ENCODE data around the gene PIRT.

The PIRT gene

DNA sequence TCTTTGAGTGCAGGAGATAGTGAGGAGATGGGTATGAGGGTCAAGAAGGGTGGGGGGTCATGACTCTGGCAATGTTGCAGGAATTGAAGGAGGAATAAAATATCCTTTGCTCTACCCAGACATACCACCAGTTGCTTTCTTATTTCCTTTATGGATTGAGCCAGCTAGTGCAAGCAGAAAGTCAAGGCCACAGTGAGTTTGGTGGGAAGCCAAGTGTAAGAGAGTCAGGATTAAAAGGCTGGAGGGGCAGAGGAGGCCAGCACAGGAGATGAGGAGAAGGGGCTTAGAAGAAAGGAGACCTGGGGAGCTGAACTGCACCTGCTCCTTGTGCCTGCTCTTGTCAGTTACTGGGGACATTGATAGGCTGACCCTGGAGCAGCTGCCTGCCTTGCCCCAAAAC lies 16.1 kb downstream of the PIRT start:
- no peak overlapping the region for H3K4me3 ChIP-seq (ENCODE audit: low read depth, low read length)
- no peak for DNase-seq (ENCODE audit: low read depth)
- TF ChIP-seq, protein P1, sequence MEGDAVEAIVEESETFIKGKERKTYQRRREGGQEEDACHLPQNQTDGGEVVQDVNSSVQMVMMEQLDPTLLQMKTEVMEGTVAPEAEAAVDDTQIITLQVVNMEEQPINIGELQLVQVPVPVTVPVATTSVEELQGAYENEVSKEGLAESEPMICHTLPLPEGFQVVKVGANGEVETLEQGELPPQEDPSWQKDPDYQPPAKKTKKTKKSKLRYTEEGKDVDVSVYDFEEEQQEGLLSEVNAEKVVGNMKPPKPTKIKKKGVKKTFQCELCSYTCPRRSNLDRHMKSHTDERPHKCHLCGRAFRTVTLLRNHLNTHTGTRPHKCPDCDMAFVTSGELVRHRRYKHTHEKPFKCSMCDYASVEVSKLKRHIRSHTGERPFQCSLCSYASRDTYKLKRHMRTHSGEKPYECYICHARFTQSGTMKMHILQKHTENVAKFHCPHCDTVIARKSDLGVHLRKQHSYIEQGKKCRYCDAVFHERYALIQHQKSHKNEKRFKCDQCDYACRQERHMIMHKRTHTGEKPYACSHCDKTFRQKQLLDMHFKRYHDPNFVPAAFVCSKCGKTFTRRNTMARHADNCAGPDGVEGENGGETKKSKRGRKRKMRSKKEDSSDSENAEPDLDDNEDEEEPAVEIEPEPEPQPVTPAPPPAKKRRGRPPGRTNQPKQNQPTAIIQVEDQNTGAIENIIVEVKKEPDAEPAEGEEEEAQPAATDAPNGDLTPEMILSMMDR (IDR thresholded peaks at IDR 0.05; ENCODE audit: low read depth, low read length, missing control alignments), result no peak

DNA sequence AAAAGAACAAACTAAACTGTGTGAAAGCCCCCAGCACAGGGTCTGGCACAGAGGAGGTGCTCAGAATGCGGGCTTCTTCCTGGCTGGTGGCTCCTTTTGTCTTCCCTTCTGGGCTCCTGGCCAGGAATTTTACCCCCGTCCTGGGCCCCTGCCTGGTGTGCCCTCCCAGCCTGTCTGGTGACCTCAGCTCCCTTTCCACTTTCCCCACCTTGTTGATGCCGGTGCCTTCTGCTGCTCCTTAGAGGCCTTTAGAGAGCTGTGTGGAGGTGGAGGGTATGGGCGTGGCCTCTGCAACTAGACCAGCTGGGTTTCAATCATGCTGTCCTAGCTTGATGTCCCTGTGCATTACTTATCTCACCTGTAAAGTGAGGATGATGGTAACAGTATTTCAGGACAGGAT lies 16.8 kb downstream of the PIRT start:
- TF ChIP-seq, protein P1 (IDR thresholded peaks at IDR 0.05; ENCODE audit: low read depth, low read length, missing control alignments), result no peak
- no peak for DNase-seq (ENCODE audit: low read depth)
- H3K4me3 ChIP-seq (ENCODE audit: low read depth, low read length), result no peak overlapping the region

DNA sequence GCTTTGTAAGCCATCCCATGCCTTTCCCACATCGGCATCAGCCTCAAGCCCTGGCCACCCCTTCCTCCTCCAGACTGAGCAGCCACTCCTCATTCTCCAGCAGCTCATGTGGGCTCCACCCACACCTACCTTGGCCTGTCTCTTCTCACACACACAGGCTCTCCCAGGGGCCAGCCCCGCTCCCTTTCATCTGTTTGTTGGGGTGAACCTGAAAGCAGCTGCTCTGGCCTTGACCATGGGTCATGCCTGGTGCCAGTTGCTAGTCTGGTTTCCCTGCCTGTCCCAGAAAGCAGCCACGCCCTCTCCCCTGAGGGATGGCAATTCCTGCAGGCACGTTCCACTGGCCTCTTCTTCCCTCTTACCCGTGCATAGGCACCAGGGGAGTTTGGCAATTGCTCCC lies 22.6 kb downstream of the PIRT start:
- TF ChIP-seq, protein P1 (IDR thresholded peaks at IDR 0.05; ENCODE audit: low read depth, low read length, missing control alignments), result no peak
- H3K4me3 ChIP-seq (ENCODE audit: low read depth, low read length), result no peak overlapping the region
- DNase-seq (ENCODE audit: low read depth), result no peak

DNA sequence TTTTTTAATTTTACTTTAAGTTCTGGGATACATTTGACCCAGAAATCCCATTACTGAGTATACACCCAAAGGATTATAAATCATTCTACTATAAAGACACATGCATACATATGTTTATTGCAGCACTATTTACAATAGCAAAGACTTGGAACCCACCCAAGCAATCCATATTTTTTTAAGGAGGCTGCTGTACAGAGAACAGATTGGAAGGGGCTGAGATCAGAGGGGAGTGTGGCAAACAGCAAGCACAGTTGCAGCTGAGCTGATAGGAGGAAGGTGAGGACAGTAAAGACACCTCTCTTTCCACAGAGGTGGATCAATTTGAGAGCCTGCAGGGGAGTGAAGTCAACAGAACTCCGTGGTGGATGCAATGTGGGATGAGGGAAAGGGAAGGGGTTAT lies 23.8 kb downstream of the PIRT start:
- no peak for DNase-seq (ENCODE audit: low read depth)
- TF ChIP-seq, protein P1 (IDR thresholded peaks at IDR 0.05; ENCODE audit: low read depth, low read length, missing control alignments), result no peak
- no peak overlapping the region for H3K4me3 ChIP-seq (ENCODE audit: low read depth, low read length)

DNA sequence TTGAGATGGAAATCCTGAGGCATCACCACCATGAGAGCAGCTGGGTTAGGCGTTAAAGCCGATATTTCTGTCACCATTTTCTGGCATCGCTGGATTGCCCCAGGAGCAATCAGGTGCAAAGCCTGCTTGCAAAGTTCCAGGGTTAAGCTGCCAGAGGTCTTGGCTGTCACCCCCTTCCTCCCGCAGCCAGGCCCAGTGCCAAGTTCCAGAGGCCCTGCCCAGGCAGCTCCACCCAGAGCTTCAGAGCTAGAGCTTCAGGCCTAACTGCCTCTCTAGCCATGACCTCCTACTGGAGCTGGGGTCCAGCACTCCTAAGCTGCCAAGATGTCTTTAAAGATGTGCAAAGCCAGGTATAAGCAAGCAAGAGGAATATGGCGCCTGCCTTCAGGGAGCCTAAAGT lies 25.2 kb downstream of the PIRT start:
- DNase-seq (ENCODE audit: low read depth), result no peak
- TF ChIP-seq, protein P1 (IDR thresholded peaks at IDR 0.05; ENCODE audit: low read depth, low read length, missing control alignments), result no peak
- no peak overlapping the region for H3K4me3 ChIP-seq (ENCODE audit: low read depth, low read length)

DNA sequence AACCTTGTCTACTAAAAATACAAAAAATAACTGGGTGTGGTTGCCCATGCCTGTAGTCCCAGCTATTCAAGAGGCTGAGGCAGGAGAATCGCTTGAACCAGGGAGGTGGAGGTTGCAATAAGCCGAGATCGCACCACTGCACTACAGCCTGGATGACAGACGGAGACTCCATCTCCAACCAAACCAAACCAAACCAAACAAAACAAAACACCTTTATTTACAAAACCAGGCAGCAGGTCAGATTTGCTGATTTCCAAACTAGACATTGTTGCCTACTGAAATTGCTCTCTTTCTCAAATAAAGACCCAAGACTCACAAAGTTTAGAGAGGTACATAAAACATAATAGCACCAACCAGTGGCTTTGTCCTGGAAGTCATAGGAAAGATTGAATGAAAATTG lies 28.3 kb downstream of the PIRT start:
- no peak overlapping the region for H3K4me3 ChIP-seq (ENCODE audit: low read depth, low read length)
- TF ChIP-seq, protein P1 (IDR thresholded peaks at IDR 0.05; ENCODE audit: low read depth, low read length, missing control alignments), result no peak
- no peak for DNase-seq (ENCODE audit: low read depth)

DNA sequence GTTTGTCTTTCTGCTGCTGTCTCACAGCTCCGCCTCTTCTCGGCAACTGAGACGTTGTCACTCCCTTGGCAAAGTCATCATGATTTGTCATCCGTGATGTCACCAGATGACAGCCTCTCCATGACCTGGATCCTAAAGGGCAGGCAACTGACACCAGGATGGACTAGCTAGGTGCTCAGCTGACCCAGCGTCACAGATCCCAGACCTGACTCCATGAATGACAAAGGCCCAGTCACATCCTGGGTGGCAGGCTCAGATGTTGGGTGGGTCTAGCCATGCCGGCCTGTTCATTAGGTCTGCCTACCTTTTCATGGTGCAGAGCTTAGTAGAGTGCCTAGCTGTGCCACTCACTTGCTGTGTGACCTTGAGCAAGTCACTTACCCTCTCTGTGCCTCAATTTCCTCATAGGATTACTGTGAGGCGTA lies 30.2 kb downstream of the PIRT start:
- no peak overlapping the region for H3K4me3 ChIP-seq (ENCODE audit: low read depth, low read length)
- DNase-seq (ENCODE audit: low read depth), result no peak
- TF ChIP-seq, protein P1 (IDR thresholded peaks at IDR 0.05; ENCODE audit: low read depth, low read length, missing control alignments), result no peak

Measured in GM12864 (cell line).